GM12874 (cell line): ENCODE measurements around the gene PDAP1.

Experiments used
- CTCF ChIP-seq: IDR thresholded peaks from 2 replicates; pipeline ENCODE4 v1.5.1; 2011; ENCODE audit warnings: low read depth, mild to moderate bottlenecking, control low read depth, low read length, moderate library complexity; ENCODE audit not compliant: insufficient read depth

PDAP1 gene

GRCh38 chr7:99369767-99370391 is 38.5 kb downstream of the PDAP1 start:
- no peak for TF ChIP-seq CTCF

- no peak for TF ChIP-seq CTCF
Observed at GRCh38 chr7:99368750-99369389, 39.5 kb downstream of the PDAP1 start.

- no peak for TF ChIP-seq CTCF
Observed at GRCh38 chr7:99366646-99367045, 41.8 kb downstream of the PDAP1 start.

GRCh38 chr7:99365318-99366141 is 42.9 kb downstream of the PDAP1 start:
- TF ChIP-seq CTCF, result peak; percentile 65

- TF ChIP-seq CTCF, result no peak
Observed at GRCh38 chr7:99363286-99363685, 45.1 kb downstream of the PDAP1 start.

- TF ChIP-seq CTCF, result no peak
Observed at GRCh38 chr7:99362801-99363200, 45.6 kb downstream of the PDAP1 start.

- no peak for TF ChIP-seq CTCF
Observed at GRCh38 chr7:99359465-99360154, 48.8 kb downstream of the PDAP1 start.
